Measurements from ENCODE around the gene WDR70.

The WDR70 gene

DNA sequence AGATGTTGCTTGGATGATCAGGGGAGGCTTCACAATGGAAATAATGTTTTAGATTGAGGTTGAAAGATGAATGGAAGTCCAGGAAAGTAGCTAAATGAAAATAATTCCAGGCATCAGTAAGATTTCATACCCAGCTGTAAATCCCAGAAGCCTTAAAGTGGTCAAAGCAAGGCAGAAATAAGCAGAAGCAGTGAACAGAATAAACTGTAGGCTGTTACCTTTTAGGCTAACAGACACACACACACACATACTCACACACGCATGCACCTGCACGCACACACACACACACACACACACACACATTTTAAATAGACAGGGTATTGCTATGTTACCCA is 175.3 kb downstream of the WDR70 start:
- H3K23ac ChIP-seq (ENCODE audit: low read depth, low read length, poor library complexity) = no peak overlapping the region
- H3K4me3 ChIP-seq (ENCODE audit: low read length in 2 of 2) = no peak overlapping the region
- H3K27me3 ChIP-seq (ENCODE audit: control insufficient read depth in 3 of 3, insufficient read depth in 3 of 3, low read depth in 1 of 3, low read length in 3 of 3) = no peaks in the 10 kb centered on the region
- no peak overlapping the region for H3K14ac ChIP-seq (ENCODE audit: low read length)
- no peak overlapping the region for H3K4ac ChIP-seq (ENCODE audit: low read length)
- H2AFZ ChIP-seq (ENCODE audit: low read length) = no peak overlapping the region
- H3K9me3 ChIP-seq (replicated peaks in 1 of 2; ENCODE audit: control insufficient read depth in 2 of 2, insufficient read depth in 1 of 2, low read depth in 1 of 2, low read length in 2 of 2) = no peaks in the 10 kb centered on the region
- H2BK120ac ChIP-seq (ENCODE audit: low read depth, low read length) = no peak overlapping the region
- DNase-seq (ENCODE audit: low spot score) = no peak
- peak overlapping the region; percentile 69 for H4K91ac ChIP-seq (ENCODE audit: low read depth, low read length, poor library complexity)
- H3K4me2 ChIP-seq (ENCODE audit: insufficient read depth, low read length, poor library complexity, severe bottlenecking) = no peak overlapping the region
- H3K9ac ChIP-seq (ENCODE audit: low read depth, low read length, poor library complexity) = no peak overlapping the region
- H4K8ac ChIP-seq (ENCODE audit: low read depth, low read length) = no peak overlapping the region
- no peak overlapping the region for H3K18ac ChIP-seq (ENCODE audit: low read length)
- no peaks in the 10 kb centered on the region for H3K36me3 ChIP-seq (replicated peaks in 1 of 2; ENCODE audit: control insufficient read depth in 2 of 2, insufficient read depth in 2 of 2, low read length in 2 of 2)
- H3K79me1 ChIP-seq (ENCODE audit: low read depth, low read length) = peaks cover 2% of the 10 kb centered on the region
- no peak overlapping the region for H2AK5ac ChIP-seq (ENCODE audit: low read depth, low read length)
- H3K27ac ChIP-seq (replicated peaks; ENCODE audit: low read length) = no peak overlapping the region
- H2BK12ac ChIP-seq (ENCODE audit: low read length) = no peak overlapping the region
- no peak overlapping the region for H2BK5ac ChIP-seq (ENCODE audit: low read length)
- no CpG with 5 or more reads among the region's 2 CpGs for WGBS, 2 donors (ENCODE audit: extremely low coverage in 2 of 2, insufficient read length in 2 of 2, insufficient replicate concordance in 1 of 2)
- no peak overlapping the region for H2BK15ac ChIP-seq (ENCODE audit: low read length)
- peaks cover 3 to 4% of the 10 kb centered on the region in 2 donors for H3K4me1 ChIP-seq (ENCODE audit: control insufficient read depth in 2 of 2, insufficient read depth in 1 of 2, low read depth in 1 of 2, low read length in 2 of 2)

DNA sequence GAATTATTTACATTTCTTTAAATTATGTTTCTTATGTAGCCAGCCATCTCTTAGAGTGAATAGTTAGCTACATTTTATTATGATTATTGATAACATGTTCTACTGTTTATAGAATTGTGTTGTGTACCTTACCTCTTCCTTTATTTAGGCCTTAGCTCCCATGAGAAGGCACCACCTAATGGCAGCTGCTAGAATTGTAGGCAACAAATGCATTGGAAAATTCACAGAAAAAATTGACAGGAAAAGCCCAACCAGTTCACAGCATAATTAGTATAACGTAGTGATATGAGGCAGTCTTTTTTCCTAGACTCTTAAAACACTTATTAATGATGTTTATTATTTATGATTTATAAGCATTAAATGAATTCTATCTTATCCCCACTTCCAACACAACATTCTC is 175.8 kb downstream of the WDR70 start:
- Histone ChIP-seq H3K36me3 (replicated peaks in 1 of 2; ENCODE audit: control insufficient read depth in 2 of 2, insufficient read depth in 2 of 2, low read length in 2 of 2) (no peaks in the 10 kb centered on the region), H2BK5ac (ENCODE audit: low read length) (no peak overlapping the region), H3K79me1 (ENCODE audit: low read depth, low read length) (peaks cover 2% of the 10 kb centered on the region), H2BK120ac (ENCODE audit: low read depth, low read length) (no peak overlapping the region), H4K91ac (ENCODE audit: low read depth, low read length, poor library complexity) (no peak overlapping the region), H3K14ac (ENCODE audit: low read length) (no peak overlapping the region), H3K9ac (ENCODE audit: low read depth, low read length, poor library complexity) (no peak overlapping the region), H2AFZ (ENCODE audit: low read length) (no peak overlapping the region), H3K27me3 (ENCODE audit: control insufficient read depth in 3 of 3, insufficient read depth in 3 of 3, low read depth in 1 of 3, low read length in 3 of 3) (no peaks in the 10 kb centered on the region), H3K4me1 (ENCODE audit: control insufficient read depth in 2 of 2, insufficient read depth in 1 of 2, low read depth in 1 of 2, low read length in 2 of 2) (peaks cover 3 to 4% of the 10 kb centered on the region in 2 donors), H2BK12ac (ENCODE audit: low read length) (no peak overlapping the region), H3K4me3 (ENCODE audit: low read length in 2 of 2) (no peak overlapping the region), H3K4ac (ENCODE audit: low read length) (no peak overlapping the region), H4K8ac (ENCODE audit: low read depth, low read length) (no peak overlapping the region), H2AK5ac (ENCODE audit: low read depth, low read length) (no peak overlapping the region), H3K23ac (ENCODE audit: low read depth, low read length, poor library complexity) (no peak overlapping the region), H3K27ac (replicated peaks; ENCODE audit: low read length) (no peak overlapping the region), H3K9me3 (replicated peaks in 1 of 2; ENCODE audit: control insufficient read depth in 2 of 2, insufficient read depth in 1 of 2, low read depth in 1 of 2, low read length in 2 of 2) (no peaks in the 10 kb centered on the region), H3K4me2 (ENCODE audit: insufficient read depth, low read length, poor library complexity, severe bottlenecking) (no peak overlapping the region), H2BK15ac (ENCODE audit: low read length) (no peak overlapping the region), H3K18ac (ENCODE audit: low read length) (no peak overlapping the region)
- no peak for DNase-seq (ENCODE audit: low spot score)
- WGBS, 2 donors (ENCODE audit: extremely low coverage in 2 of 2, insufficient read length in 2 of 2, insufficient replicate concordance in 1 of 2) = no CpG with 5 or more reads among the region's 1 CpG

DNA sequence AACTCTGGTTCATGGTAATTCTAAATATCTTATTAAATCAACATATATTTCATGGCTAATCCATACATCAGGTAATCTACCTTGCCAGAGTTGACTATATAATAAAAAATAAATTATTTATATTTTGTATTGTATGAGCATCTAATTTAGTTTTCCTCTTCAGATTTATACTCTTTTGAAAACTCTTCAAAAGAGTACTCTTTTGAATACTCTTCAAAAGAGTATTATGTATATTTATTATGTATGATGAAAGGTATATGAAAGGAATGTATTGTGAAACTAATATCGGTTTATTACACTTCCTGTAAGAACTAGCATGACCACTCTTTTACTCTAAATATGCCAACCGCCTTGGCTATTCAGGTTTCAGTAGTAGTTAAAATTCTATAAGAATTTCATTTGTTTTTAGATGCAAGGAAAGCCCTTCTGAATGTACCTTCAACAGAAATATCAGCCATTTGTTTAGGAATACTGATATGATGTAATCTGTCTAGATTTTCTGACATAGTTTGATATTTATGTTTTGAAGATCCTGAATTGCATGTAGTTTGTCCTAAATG is 178.7 kb downstream of the WDR70 start:
- Histone ChIP-seq H2AK5ac (ENCODE audit: low read depth, low read length) (no peak overlapping the region), H4K8ac (ENCODE audit: low read depth, low read length) (no peak overlapping the region), H3K23ac (ENCODE audit: low read depth, low read length, poor library complexity) (no peak overlapping the region), H4K91ac (ENCODE audit: low read depth, low read length, poor library complexity) (no peak overlapping the region), H3K9ac (ENCODE audit: low read depth, low read length, poor library complexity) (no peak overlapping the region), H3K27ac (replicated peaks; ENCODE audit: low read length) (no peak overlapping the region), H3K4me1 (ENCODE audit: control insufficient read depth in 2 of 2, insufficient read depth in 1 of 2, low read depth in 1 of 2, low read length in 2 of 2) (peaks cover 2 to 4% of the 10 kb centered on the region in 2 donors), H3K79me1 (ENCODE audit: low read depth, low read length) (peaks cover 2% of the 10 kb centered on the region), H3K27me3 (ENCODE audit: control insufficient read depth in 3 of 3, insufficient read depth in 3 of 3, low read depth in 1 of 3, low read length in 3 of 3) (no peaks in the 10 kb centered on the region), H2BK120ac (ENCODE audit: low read depth, low read length) (no peak overlapping the region), H3K4me3 (ENCODE audit: low read length in 2 of 2) (no peak overlapping the region), H3K36me3 (replicated peaks in 1 of 2; ENCODE audit: control insufficient read depth in 2 of 2, insufficient read depth in 2 of 2, low read length in 2 of 2) (no peaks in the 10 kb centered on the region), H3K18ac (ENCODE audit: low read length) (no peak overlapping the region), H3K14ac (ENCODE audit: low read length) (no peak overlapping the region), H3K4ac (ENCODE audit: low read length) (no peak overlapping the region), H2BK5ac (ENCODE audit: low read length) (no peak overlapping the region), H2AFZ (ENCODE audit: low read length) (no peak overlapping the region), H2BK15ac (ENCODE audit: low read length) (no peak overlapping the region), H2BK12ac (ENCODE audit: low read length) (no peak overlapping the region), H3K9me3 (replicated peaks in 1 of 2; ENCODE audit: control insufficient read depth in 2 of 2, insufficient read depth in 1 of 2, low read depth in 1 of 2, low read length in 2 of 2) (no peaks in the 10 kb centered on the region), H3K4me2 (ENCODE audit: insufficient read depth, low read length, poor library complexity, severe bottlenecking) (no peak overlapping the region)
- WGBS, 2 donors (ENCODE audit: extremely low coverage in 2 of 2, insufficient read length in 2 of 2, insufficient replicate concordance in 1 of 2) = no CpG with 5 or more reads among the region's 2 CpGs
- no peak for DNase-seq (ENCODE audit: low spot score)

DNA sequence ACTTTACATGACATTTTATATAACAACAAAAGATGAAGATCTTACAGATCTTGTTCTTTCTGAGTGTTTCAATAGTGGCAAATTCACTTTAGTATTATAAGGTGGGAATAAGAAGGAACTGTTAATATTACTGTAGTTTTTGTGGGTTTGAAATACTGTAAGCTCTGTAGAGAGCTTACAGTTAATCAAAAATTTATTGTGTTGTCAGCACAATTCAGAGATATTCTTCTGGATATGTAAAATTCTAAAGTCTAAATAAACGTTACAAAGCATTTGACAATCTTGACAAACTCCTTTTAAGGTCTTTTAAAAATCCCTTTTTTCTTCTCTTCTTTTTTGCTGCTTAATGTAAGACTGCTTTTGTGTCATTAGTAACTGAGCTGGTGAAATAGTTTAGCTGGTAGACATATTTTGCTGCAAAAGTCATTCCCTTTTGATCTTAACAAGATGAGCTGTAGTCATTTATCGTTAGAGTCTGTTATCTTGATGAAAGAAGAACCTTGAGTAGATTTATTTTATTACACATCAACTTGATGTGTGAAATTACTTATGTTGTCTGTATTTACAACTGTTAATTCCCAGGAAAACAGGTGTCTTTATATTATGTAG is 186.0 kb downstream of the WDR70 start:
- no peak for DNase-seq (ENCODE audit: low spot score)
- peaks cover 0 to 2% of the 10 kb centered on the region in 2 donors for H3K4me1 ChIP-seq (ENCODE audit: control insufficient read depth in 2 of 2, insufficient read depth in 1 of 2, low read depth in 1 of 2, low read length in 2 of 2)
- no peak overlapping the region for H3K18ac ChIP-seq (ENCODE audit: low read length)
- H2AFZ ChIP-seq (ENCODE audit: low read length) = no peak overlapping the region
- no peaks in the 10 kb centered on the region for H3K79me1 ChIP-seq (ENCODE audit: low read depth, low read length)
- H3K4me2 ChIP-seq (ENCODE audit: insufficient read depth, low read length, poor library complexity, severe bottlenecking) = no peak overlapping the region
- H4K8ac ChIP-seq (ENCODE audit: low read depth, low read length) = no peak overlapping the region
- no peak overlapping the region for H3K4ac ChIP-seq (ENCODE audit: low read length)
- no peak overlapping the region for H3K27ac ChIP-seq (replicated peaks; ENCODE audit: low read length)
- H3K4me3 ChIP-seq (ENCODE audit: low read length in 2 of 2) = no peak overlapping the region
- WGBS, 2 donors (ENCODE audit: extremely low coverage in 2 of 2, insufficient read length in 2 of 2, insufficient replicate concordance in 1 of 2) = no CpG with 5 or more reads among the region's 2 CpGs
- no peak overlapping the region for H2BK15ac ChIP-seq (ENCODE audit: low read length)
- H3K27me3 ChIP-seq (ENCODE audit: control insufficient read depth in 3 of 3, insufficient read depth in 3 of 3, low read depth in 1 of 3, low read length in 3 of 3) = no peaks in the 10 kb centered on the region
- no peak overlapping the region for H3K14ac ChIP-seq (ENCODE audit: low read length)
- no peak overlapping the region for H3K23ac ChIP-seq (ENCODE audit: low read depth, low read length, poor library complexity)
- no peak overlapping the region for H2BK120ac ChIP-seq (ENCODE audit: low read depth, low read length)
- no peak overlapping the region for H2AK5ac ChIP-seq (ENCODE audit: low read depth, low read length)
- no peak overlapping the region for H3K9ac ChIP-seq (ENCODE audit: low read depth, low read length, poor library complexity)
- no peak overlapping the region for H2BK12ac ChIP-seq (ENCODE audit: low read length)
- no peaks in the 10 kb centered on the region for H3K36me3 ChIP-seq (replicated peaks in 1 of 2; ENCODE audit: control insufficient read depth in 2 of 2, insufficient read depth in 2 of 2, low read length in 2 of 2)
- no peak overlapping the region for H4K91ac ChIP-seq (ENCODE audit: low read depth, low read length, poor library complexity)
- H3K9me3 ChIP-seq (replicated peaks in 1 of 2; ENCODE audit: control insufficient read depth in 2 of 2, insufficient read depth in 1 of 2, low read depth in 1 of 2, low read length in 2 of 2) = no peaks in the 10 kb centered on the region
- H2BK5ac ChIP-seq (ENCODE audit: low read length) = no peak overlapping the region

Measured in neuronal stem cell (in vitro differentiated cells).